GM18867 (cell line): ENCODE measurements around the gene ZNF778.

Experiments
- ATAC-seq: cut with Tn5 transposase; IDR thresholded peaks from one replicate; pipeline ENCODE4 v1.9.1; 2021; ENCODE audit warnings: mild to moderate bottlenecking, moderate library complexity; ENCODE audit not compliant: unreplicated experiment

The ZNF778 gene

DNA sequence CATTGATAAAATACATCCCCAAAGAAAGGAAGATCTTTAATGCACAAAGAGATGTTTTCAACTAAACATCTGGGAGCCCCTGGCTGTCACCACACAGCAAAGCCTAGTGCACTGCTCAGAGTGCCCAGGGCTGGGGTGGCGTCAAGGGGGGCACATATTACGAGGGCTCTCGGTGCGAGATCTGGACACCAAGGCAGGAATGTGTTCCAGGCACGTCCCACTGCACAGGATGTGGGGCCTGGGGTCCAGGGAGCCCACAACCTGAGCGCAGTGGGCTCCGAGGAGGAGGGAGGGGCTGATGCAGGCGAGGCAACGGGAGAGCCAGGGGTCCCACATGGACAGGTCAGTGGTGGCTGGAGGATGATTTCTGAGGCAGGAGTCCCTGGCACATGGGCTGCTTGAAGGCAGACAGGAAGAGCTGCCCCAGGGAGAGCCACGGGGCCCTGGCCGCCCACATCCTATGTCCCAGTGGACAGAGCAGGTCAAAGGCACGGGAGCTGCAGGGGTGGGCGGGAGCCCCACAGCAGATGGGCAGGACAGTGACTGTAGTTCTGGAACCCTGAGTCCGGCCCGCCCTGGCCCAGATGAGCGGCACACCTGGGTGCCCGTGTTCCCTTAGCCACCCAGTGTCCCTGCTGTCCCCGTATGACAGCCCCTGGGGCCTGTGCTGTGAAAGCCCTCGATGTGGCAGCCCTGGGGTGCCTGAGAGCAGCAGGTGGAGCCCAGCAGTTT, 56.4 kb downstream of the ZNF778 start:
- no peak for ATAC-seq

DNA sequence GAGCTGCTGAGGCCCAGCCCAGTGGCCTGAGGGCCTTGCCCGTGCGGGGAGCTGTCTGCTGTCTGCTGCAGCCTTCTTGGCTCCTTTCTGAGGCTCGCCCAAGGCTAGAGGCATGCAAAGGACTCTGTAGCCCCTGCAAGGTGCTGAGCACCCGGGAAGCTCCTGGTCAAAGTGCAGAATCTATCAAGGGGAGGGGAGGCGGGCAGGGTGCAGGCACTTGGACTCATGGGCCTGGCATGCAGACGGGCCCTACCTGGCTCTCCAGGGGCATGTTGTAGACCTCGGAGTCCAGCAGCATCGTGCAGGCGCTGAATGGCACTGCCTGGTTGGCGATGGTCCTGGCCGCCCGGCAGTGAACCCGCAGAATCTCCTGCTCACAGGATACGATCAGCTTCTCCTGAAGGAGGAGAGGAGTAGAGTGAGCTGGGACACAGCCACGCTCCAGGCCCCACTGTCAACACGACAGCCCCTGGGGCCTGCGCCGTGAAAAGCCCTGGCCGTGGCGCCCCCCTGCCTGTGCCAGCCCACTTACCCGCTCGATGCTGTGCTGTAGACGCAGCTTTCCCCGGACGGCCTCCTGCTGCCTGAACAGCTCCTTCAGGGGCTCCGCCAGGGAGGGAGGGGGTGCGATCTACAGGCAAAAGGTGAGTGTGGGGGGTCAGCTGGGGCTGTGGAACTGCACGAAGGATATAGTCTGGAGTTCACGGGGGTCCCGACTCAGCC, 57.2 kb downstream of the ZNF778 start:
- ATAC-seq, result no peak

DNA sequence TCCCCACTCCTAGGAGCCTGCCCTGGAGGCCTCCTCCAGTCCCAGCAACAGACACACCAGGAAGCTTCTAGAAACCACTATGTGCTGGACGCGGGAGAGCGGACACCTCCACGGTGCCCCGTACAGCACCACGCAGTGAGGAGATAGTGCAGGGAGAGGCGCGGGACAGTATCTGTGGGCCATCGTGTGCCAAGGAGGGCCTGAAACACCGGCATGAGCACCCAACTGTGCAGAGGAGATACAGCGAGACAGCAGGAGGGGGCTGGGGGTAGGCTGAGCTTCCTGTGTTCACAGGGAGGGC, 57.7 kb downstream of the ZNF778 start:
- no peak for ATAC-seq

DNA sequence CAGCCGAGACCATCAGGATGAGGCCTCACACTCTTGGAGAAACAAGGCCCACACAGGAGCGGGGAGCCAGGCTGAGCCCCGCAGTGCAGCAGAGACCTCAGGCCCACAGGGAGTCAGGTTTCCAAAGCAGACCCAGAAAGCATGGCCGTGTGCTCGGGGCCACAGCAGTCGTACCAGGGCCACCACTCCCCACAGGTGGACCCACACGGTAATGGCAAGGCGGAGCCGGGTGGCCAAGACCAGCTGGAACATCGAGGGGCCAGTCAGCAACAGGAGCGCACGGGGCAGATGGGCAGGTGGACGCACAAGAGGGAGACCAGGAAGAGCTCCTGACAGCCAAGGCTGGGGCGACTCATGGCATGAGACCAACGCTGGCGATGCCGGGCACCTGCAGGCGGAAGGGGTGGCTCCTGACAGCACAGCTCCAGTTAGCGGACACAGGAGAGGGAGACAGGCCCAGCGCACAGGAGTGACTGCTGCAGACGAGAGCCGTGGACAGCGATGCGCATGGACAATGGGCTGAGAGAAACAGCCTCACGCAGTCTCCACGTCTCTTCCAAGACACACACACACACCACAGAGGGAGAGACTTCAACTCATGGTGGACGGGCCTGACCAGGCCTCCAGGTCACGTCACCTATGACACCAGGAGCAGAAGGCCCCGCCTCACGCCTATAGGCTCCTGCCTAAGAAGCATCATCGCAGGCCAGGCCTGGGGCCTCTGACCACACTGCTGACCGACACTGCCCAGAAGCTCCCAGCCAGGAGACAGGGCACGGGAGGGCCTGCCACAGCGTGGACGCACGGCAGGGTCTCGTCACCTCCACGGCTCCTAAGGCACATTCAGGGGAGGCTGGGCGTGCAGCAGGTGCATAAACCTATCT, 58.6 kb downstream of the ZNF778 start:
- ATAC-seq, result no peak

DNA sequence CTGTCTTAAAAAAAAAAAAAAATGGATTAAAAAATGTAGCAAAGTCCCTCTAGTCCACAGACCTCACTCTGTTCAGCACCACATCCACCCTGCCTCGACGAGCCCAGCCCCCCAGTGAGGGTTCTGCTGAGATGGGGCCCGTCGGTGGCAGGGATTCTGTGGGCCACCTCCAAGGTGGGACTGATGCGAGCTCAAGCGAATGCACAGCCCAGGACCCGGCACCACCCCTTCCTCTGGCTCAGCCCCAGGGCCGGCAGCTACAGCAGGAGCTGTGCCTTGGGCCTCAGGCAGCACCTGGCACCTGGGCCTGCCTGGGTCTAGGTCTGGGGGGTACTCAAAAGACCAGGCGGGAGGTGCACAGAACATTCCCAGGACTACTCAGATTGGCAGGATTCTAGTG, 59.5 kb downstream of the ZNF778 start:
- ATAC-seq, result no peak

DNA sequence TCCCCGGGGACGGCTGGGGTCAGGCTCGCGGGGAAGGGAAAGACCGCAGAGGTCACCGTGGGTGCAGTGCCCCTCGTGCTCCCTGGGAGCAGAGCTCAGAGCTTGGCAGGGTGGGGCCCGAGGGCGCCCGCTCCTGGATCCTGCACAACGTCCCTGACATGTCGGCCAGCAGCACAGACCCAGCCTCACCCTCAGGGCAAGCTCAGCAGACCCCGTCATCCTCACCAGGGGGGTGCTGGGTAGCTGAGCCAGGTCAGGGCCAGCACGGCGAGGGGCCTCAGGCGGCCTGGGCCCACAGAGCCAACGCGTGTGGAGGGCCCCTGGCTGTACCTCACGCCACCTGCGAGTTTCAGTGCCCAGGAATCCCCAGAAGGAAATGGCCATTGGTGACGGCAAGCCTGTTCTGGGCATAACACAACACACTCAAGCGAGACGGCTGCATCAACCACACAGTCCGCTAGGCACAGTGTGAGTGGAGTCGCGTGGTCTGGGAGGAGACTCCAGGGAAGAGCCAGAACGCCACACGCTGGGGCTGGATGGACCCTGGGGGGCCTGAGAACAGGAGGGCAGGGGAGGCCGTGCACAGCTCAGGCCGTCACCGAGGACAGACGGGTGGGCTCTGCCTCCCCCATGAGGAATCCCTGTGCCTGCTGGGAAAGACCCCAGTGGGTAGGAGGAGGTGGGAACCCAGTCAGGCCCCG, 60.3 kb downstream of the ZNF778 start:
- ATAC-seq, result no peak

DNA sequence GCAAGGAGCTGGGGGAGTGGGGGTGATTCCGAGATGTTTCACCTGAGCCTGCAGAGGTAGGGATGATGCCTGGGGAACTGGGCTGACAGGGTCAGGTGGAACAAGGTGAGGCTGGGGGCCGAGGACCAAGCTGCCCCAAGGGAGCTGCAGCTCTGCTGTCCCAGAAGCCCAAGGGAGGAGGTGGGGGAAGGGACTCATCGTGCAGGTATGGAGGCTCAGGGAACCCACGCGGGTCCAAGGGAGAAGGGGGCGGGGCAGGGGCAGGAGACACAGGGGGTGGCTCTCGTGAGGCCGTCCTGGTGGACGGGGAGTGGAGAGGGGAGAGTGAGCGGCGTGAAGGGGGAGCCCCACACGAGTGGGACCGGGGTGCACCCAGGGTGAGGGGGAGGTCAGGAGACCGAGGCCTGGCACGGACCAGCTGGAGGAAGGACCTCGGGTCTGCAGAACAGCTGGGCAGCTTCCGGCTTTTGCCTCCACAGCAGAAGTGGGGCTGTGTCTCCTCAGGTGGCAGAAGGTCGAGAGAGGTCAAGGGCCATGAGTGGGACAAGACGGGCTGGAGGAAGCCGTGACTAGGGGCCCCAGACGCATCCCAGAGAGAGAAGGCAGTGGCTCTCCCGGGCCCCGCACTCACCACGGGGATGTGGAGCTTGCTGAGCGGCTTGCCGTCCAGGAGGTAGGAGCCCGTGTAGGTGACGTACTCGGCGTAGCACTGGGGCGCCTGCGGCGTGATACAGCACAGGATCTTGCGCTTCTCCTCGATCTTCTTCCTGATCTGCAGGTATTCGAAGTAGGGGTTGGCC, 61.1 kb downstream of the ZNF778 start:
- no peak for ATAC-seq

DNA sequence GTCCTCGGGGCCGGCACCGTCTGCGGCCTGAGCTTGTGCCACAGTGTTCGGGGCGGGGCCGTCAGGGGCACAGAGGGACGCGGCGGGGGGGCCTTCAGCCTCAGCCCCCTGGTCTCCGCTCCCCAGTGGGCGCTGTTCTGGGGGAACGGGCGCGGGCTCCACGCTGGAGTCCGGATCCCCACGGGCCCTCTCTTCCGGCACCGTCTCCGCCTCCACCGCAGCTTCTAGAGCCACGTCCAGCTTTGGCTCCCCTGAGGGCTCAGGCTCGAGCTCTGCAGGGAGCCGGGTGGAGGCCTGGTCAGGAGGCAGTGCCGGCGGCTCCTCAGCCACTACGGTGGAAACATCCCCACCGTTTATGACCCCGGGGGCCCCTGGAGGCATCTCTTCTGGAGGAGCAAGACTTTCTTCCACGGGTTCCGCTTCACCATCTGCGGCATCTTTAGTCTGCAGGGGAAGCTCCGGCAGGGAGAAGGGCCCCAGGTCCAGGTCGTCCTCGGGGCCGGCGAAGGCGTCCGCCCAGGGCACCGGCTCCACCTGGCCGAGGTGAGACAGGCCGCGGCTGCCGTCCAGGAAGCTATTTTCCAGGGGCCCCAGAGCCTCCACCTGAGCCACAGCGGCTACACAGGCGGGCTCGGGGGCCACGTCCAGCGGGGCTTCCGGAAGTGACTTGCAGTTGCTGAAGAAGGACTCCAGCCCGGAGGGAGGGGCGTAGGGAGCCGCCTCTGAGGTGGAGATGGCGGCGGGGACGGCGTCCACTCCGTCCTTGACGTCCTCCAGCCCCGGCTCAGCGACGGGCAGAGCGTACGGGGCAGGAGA, 62.4 kb downstream of the ZNF778 start:
- ATAC-seq, result no peak

DNA sequence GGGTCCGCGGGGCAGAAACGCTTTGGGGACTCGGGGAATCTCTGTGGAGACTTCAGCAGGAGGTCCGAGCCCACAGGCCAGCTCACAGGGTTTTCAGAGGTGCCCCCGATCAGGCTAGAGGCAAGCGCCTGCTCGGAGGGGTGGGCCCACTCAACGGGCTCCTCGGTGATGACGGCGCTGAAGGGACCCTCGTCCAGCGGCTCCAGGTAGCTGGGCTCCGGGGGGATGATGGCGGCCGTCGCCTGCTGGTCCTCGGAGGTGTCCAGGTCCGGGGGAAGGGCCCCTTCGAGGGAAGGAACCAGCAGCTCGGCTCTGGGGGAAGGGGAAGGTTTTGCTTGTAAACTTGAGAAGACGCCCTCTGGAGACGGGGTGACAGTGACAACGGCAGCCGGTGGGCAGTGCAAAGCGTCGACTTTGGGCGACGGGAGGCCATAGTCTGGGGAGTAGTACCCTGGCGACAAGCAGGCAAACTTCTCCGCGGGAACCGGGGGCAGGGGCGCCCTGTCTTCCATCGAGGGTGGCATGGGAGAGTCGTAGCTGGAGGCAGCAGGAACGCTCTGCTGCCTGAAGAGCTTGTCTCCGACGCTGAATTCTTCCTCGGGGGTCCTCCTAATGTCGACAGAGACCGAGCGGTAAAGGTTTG, 63.2 kb downstream of the ZNF778 start:
- ATAC-seq, result no peak

DNA sequence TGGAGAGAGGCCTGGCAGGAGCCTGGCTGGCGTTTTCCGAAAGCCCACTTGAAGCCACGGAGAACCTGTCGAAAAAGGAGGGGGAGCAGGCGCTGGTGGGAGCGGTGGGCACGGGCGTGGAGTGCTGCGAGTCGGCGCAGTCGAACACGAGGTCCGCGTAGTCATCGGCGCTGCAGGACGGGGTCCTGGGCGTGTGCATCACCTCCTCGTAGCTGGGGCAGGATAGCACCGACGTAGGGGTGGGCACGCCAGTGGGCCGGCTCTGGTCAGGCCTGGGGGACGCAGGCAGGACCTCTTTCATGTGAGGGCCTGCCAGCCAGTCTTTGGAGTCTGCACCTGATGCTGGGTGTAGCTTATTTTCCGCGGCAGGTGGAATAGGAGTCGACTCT, 63.7 kb downstream of the ZNF778 start:
- no peak for ATAC-seq

DNA sequence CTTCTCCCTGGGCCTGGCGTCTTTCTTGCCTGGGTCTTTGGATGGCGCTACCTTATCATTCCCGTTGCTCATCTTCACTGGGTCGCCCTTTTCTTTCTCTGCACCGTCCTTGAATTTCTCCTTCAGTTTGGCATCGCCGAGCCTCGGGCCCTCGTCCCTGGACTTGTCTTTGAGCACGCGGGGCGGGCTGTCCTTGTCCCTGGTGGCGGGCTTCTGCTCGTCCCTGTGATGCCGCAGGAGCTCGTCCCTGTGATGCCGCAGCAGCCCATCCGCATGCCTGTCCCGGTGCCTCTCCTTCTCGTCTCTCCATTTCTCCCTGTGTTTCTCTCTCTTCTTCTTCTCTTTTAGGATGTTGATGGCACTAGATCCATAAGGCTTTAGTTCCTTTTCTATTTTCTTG, 64.3 kb downstream of the ZNF778 start:
- no peak for ATAC-seq

DNA sequence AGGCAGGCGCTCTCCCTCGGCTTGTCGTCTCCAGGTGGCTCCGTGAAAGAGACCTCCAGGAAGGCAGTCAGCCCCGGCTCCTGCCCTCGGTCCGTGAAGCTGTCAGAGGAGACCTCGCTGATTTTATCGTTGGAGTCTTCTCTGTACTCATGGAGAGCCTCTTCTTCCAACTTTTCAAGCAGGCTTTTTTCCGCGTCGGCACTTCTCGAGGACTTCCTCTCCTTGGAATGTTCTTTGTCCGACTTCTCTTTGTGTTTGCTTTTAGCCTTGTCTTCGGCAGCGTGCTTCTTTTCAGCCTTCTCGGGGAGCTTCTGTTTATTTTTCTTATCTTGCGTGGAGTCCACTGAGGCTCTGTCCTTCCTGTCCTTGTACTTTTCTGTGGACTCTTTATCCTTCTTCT, 65.0 kb downstream of the ZNF778 start:
- no peak for ATAC-seq

DNA sequence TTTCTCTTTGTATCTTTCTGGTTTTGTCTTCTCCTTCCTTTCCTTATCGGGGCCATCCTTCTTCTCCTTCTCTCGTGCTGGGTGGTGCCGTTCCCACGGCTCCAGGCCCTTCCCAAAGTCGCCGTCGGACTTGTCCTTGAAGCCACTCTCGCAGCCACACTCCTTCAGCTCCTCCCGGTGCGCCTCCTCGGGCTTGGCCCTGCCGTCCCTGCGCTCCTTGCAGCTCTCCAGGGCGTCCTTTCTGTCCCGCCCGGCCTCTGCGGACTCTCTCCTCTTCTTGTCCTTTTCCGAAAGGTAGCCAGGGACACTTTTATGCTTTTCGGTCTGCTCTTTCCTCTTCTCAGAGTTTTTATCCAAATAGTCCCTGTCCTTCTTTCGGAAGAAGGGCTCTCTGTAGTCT, 65.9 kb downstream of the ZNF778 start:
- no peak for ATAC-seq

DNA sequence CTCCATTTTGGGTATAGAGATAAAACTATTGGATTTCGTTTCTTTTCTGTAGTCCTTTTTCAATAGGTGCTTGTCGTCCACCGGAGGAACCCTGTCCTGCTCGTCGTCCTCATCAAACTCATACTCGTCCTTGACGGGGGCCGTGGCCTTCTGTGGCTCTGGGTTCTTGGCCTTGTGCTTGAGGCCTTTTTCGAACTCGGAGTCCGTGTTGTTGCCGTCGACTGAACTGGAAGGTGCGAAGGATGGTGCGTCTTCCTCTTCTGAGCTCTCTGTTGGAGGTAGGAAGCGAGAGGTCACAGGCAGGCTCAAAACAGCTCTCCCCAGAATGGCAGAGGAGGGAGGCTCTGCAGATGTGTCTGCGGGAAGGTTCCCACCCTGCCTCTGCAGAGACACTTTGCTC, 67.9 kb downstream of the ZNF778 start:
- ATAC-seq, result no peak

DNA sequence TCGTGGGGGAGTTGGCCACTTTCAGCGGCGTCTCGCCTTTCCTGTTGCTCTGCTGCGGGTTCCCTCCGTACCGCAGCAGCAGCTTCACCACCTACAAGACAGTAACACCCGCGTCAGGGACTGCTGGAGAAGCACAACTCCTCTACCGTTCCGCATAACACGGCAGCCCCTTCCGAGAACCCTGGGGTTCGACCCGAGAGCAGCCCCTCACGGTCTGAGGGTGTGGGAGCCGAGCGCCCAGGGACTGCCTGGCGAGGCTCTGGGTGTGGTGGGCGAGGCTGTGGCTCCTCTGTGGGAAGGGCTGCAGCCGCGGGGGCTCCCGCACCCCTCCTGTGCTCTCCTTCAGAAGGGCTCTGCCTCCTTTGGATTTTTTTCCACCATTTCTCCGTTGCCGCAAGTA, 68.6 kb downstream of the ZNF778 start:
- no peak for ATAC-seq
